ENCODE data around the gene NF2.

The NF2 gene

GRCh38 chr22:29718949-29719898 lies 115.8 kb downstream of the NF2 start:
- no peak for DNase-seq (ENCODE audit: low read depth in 2 of 3, low spot score in 2 of 3)

GRCh38 chr22:29719899-29720645 lies 116.6 kb downstream of the NF2 start, which contains the start of gene CABP7:
TSS of gene CABP7 (plus strand) at chr22:29720003. CDS start at chr22:29720425, 422 bp downstream.
- no peak for DNase-seq (ENCODE audit: low read depth in 2 of 3, low spot score in 2 of 3)

- DNase-seq (ENCODE audit: low read depth in 2 of 3, low spot score in 2 of 3): no peak
Measured at GRCh38 chr22:29720811-29721323, 117.4 kb downstream of the NF2 start.

GRCh38 chr22:29722151-29722550 lies 118.7 kb downstream of the NF2 start:
- DNase-seq (ENCODE audit: low read depth in 2 of 3, low spot score in 2 of 3): no peak

GRCh38 chr22:29722587-29722986 lies 119.2 kb downstream of the NF2 start:
- no peak for DNase-seq (ENCODE audit: low read depth in 2 of 3, low spot score in 2 of 3)

GRCh38 chr22:29723766-29724165 lies 120.3 kb downstream of the NF2 start:
- no peak for DNase-seq (ENCODE audit: low read depth in 2 of 3, low spot score in 2 of 3)

GRCh38 chr22:29724843-29725242 lies 121.4 kb downstream of the NF2 start:
- DNase-seq (ENCODE audit: low read depth in 2 of 3, low spot score in 2 of 3): no peak

GRCh38 chr22:29726106-29726505 lies 122.7 kb downstream of the NF2 start:
- no peak for DNase-seq (ENCODE audit: low read depth in 2 of 3, low spot score in 2 of 3)

GRCh38 chr22:29726512-29727130 lies 123.2 kb downstream of the NF2 start:
- no peak for DNase-seq (ENCODE audit: low read depth in 2 of 3, low spot score in 2 of 3)

- no peak for DNase-seq (ENCODE audit: low read depth in 2 of 3, low spot score in 2 of 3)
Measured at GRCh38 chr22:29727131-29727523, 123.7 kb downstream of the NF2 start.

GRCh38 chr22:29729161-29729560 lies 125.7 kb downstream of the NF2 start:
- no peak for DNase-seq (ENCODE audit: low read depth in 2 of 3, low spot score in 2 of 3)

- no peak for DNase-seq (ENCODE audit: low read depth in 2 of 3, low spot score in 2 of 3)
Measured at GRCh38 chr22:29731058-29731850, 127.8 kb downstream of the NF2 start.

GRCh38 chr22:29732883-29733282 lies 129.4 kb downstream of the NF2 start:
- no peak for DNase-seq (ENCODE audit: low read depth in 2 of 3, low spot score in 2 of 3)

GRCh38 chr22:29733362-29734201 lies 130.1 kb downstream of the NF2 start:
- no peak for DNase-seq (ENCODE audit: low read depth in 2 of 3, low spot score in 2 of 3)

GRCh38 chr22:29734406-29734805 lies 131.0 kb downstream of the NF2 start:
- DNase-seq (ENCODE audit: low read depth in 2 of 3, low spot score in 2 of 3): no peak

GRCh38 chr22:29734838-29735237 lies 131.4 kb downstream of the NF2 start:
- no peak for DNase-seq (ENCODE audit: low read depth in 2 of 3, low spot score in 2 of 3)

GRCh38 chr22:29735416-29735815 lies 132.0 kb downstream of the NF2 start:
- DNase-seq (ENCODE audit: low read depth in 2 of 3, low spot score in 2 of 3): no peak

- no peak for DNase-seq (ENCODE audit: low read depth in 2 of 3, low spot score in 2 of 3)
Measured at GRCh38 chr22:29737251-29738117, 134.1 kb downstream of the NF2 start.
